Smooth muscle cell (in vitro differentiated cells): ENCODE data around the gene PCDH1. TPM values are rescaled to one million over a fixed set of nuclear protein-coding genes. Genes with fewer than 3 reads are reported as not detected.
"Not testable (repeated sequence)": the region's sequence is repeated elsewhere in the genome, so short reads cannot be mapped to it uniquely, and the experiment has no call there.

Experiments
- DNase-seq: peaks from one replicate; lab custom pipeline; 2025; ENCODE audit not compliant: unreplicated experiment; lab: John Stamatoyannopoulos, UW
- H2AFZ ChIP-seq: fragments of 200-600 bp; sonication (generic); 2 replicates; pipeline ENCODE4 v1.6.0; 2016; ENCODE audit warnings: antibody characterized with exemption, low read depth, mild to moderate bottlenecking
- H3F3A ChIP-seq: fragments of 200-600 bp; sonication (generic); 2 replicates; pipeline ENCODE4 v1.6.0; 2017; ENCODE audit warnings: antibody characterized with exemption, low read depth
- H3K27ac ChIP-seq: fragments of 200-600 bp; sonication (generic); 2 replicates; pipeline ENCODE4 v1.5.1; 2016; ENCODE audit warnings: low read depth, mild to moderate bottlenecking
- H3K27me3 ChIP-seq: fragments of 200-600 bp; sonication (generic); 2 replicates; pipeline ENCODE4 v1.6.1; 2016; ENCODE audit warnings: low read depth, mild to moderate bottlenecking
- H3K36me3 ChIP-seq: fragments of 200-600 bp; sonication (generic); 2 replicates; pipeline ENCODE4 v1.5.1; 2016; ENCODE audit warnings: low read depth
- H3K4me1 ChIP-seq: fragments of 200-600 bp; sonication (generic); 2 replicates; pipeline ENCODE4 v1.5.1; 2016; ENCODE audit warnings: low read depth
- H3K4me2 ChIP-seq: fragments of 200-600 bp; sonication (generic); 2 replicates; pipeline ENCODE4 v1.6.0; 2016; ENCODE audit warnings: mild to moderate bottlenecking
- H3K4me3 ChIP-seq: fragments of 200-600 bp; sonication (generic); 2 replicates; pipeline ENCODE4 v1.5.1; 2016; ENCODE audit warnings: mild to moderate bottlenecking
- H3K79me2 ChIP-seq: fragments of 200-600 bp; sonication (generic); 2 replicates; pipeline ENCODE4 v1.6.0; 2016; ENCODE audit warnings: low read depth, mild to moderate bottlenecking
- H3K9ac ChIP-seq: fragments of 200-600 bp; sonication (generic); 2 replicates; pipeline ENCODE4 v1.6.0; 2016; ENCODE audit warnings: low read depth
- H3K9me3 ChIP-seq: fragments of 200-600 bp; sonication (generic); replicated peaks from 2 replicates; pipeline ENCODE4 v1.5.1; 2016; ENCODE audit warnings: low read depth
- H4K20me1 ChIP-seq: fragments of 200-600 bp; sonication (generic); 2 replicates; pipeline ENCODE4 v1.6.0; 2016; ENCODE audit warnings: low read depth
- WGBS: methylation state at CpG from one replicate; pipeline ENCODE4 v1.1.7; 2016; ENCODE audit warnings: low lambda C conversion rate; 5-methylcytosine and 5-hydroxymethylcytosine counted together
- polyA plus RNA-seq: library from polyadenylated mRNA; unstranded; fragments of >200 nt; fragmentation: Nextera tagmentation; extraction: Ambion mirVana; gene quantifications from 2 replicates; pipeline ENCODE4 v1.2.1, GENCODE V29; 2016
- total RNA-seq: library from RNA; depleted of rRNA; stranded (reverse); fragments of >200 nt; gene quantifications from 2 replicates; pipeline ENCODE4 v1.2.3, GENCODE V29; 2014
- TF ChIP-seq, protein P1 (sequence below): fragments of 200-600 bp; sonication (generic); IDR thresholded peaks from 2 replicates; pipeline ENCODE4 v1.5.1; 2017; ENCODE audit warnings: borderline replicate concordance, mild to moderate bottlenecking, antibody characterized with exemption; ENCODE audit not compliant: insufficient read depth, poor library complexity, severe bottlenecking

The PCDH1 gene
- total and polyA plus RNA-seq, 2 experiments from 2014 or later: 2.5 to 14.7 TPM

DNA sequence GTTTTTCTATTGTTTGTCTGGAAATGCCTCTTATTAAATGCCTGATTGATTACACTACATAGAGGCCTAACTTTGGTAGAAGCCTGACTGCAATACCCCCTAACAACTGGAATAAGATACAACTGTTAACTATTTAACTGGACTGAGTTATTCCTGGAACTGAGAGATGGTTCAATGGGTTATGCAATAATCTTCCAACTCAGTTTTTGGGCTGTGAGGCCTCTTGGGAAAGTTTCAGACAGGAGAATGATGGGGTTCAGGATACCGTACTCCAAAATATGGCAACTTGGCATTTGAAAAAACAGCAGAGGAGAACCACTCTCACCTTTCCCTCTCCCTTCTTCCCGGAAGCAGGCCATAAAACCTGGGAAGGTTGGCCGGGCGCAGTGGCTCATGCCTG is 19.2 kb upstream of the PCDH1 start:
- H3K79me2 ChIP-seq: no peaks in the 10 kb centered on the region
- H3K27ac ChIP-seq: no peak overlapping the region
- no peak overlapping the region for H3K9ac ChIP-seq
- no peaks in the 10 kb centered on the region for H3K36me3 ChIP-seq
- no peaks in the 10 kb centered on the region for H3K4me1 ChIP-seq
- no peak overlapping the region for H2AFZ ChIP-seq
- no peaks in the 10 kb centered on the region for H4K20me1 ChIP-seq
- TF ChIP-seq, protein P1, sequence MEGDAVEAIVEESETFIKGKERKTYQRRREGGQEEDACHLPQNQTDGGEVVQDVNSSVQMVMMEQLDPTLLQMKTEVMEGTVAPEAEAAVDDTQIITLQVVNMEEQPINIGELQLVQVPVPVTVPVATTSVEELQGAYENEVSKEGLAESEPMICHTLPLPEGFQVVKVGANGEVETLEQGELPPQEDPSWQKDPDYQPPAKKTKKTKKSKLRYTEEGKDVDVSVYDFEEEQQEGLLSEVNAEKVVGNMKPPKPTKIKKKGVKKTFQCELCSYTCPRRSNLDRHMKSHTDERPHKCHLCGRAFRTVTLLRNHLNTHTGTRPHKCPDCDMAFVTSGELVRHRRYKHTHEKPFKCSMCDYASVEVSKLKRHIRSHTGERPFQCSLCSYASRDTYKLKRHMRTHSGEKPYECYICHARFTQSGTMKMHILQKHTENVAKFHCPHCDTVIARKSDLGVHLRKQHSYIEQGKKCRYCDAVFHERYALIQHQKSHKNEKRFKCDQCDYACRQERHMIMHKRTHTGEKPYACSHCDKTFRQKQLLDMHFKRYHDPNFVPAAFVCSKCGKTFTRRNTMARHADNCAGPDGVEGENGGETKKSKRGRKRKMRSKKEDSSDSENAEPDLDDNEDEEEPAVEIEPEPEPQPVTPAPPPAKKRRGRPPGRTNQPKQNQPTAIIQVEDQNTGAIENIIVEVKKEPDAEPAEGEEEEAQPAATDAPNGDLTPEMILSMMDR: no peak
- no peak overlapping the region for H3K4me3 ChIP-seq
- no peak for DNase-seq
- no peak overlapping the region for H3K4me2 ChIP-seq
- H3K27me3 ChIP-seq: no peaks in the 10 kb centered on the region
- 97% methylated on average over 4 of the region's 4 CpGs for WGBS
- no peaks in the 10 kb centered on the region for H3F3A ChIP-seq
- H3K9me3 ChIP-seq: no peaks in the 10 kb centered on the region

DNA sequence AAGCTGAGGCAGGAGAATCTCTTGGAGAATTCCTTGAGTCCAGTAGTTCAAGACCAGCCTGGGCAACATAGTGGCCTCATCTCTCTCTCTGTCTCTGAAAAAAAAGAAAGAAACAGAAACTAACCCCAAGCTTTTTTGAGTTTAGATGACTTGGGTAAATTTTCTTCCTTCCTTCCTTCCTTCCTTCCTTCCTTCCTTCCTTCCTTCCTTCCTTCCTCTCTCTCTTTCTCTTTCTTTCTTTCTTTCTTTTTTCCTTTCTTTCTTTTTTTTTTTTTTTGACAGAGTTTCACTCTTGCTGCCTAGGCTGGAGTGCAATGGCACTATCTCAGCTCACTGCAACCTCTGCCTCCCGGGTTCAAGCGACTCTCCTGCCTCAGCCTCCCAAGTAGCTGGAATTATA is 12.2 kb upstream of the PCDH1 start:
- DNase-seq, H3K4me2 ChIP-seq, H2AFZ ChIP-seq, H3K4me3 ChIP-seq, H3K27me3 ChIP-seq, H3K4me1 ChIP-seq, H3K9ac ChIP-seq, H4K20me1 ChIP-seq, H3F3A ChIP-seq, H3K79me2 ChIP-seq, H3K9me3 ChIP-seq, H3K36me3 ChIP-seq, H3K27ac ChIP-seq: not testable (repeated sequence)
- WGBS: 95% methylated on average over 2 of the region's 2 CpGs

DNA sequence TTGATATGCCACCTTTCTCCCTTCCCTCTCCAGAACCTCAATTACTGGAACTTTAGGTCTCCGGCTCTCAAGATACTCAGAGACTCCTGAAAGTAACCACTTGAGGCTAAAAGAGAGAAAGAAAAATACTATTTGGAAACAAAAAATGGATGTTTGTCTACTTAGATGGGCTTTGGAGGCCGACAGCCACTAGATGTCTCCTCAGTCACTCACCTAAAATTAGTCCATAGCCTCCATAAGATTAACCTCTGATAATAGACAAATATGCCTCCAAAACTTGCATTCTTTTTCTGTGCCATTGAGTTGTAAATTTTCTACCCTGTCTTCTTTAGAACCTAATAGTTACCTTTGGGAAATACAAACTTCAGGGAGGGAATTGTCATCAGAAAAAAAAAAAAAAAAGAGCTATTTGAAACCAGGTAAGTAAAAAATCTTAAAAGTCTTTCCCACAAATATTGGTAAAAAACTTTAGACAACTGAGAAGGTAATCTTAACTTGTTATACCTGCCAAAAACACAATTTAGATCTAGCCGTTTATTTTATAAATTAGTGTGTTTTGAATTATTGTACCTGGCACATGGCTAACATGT is 11.2 kb upstream of the PCDH1 start:
- no peaks in the 10 kb centered on the region for H3K4me1 ChIP-seq
- no peak for DNase-seq
- H3K79me2 ChIP-seq: no peaks in the 10 kb centered on the region
- H3K27ac ChIP-seq: no peak overlapping the region
- no peak overlapping the region for H3K9ac ChIP-seq
- no peak overlapping the region for H3K4me3 ChIP-seq
- no peak overlapping the region for H2AFZ ChIP-seq
- no peaks in the 10 kb centered on the region for H4K20me1 ChIP-seq
- no peaks in the 10 kb centered on the region for H3K9me3 ChIP-seq
- WGBS: 77% methylated on average over 3 of the region's 3 CpGs
- H3K4me2 ChIP-seq: no peak overlapping the region
- no peaks in the 10 kb centered on the region for H3K36me3 ChIP-seq
- peaks cover 11% of the 10 kb centered on the region for H3K27me3 ChIP-seq
- TF ChIP-seq, protein P1: peak; percentile 16
- no peaks in the 10 kb centered on the region for H3F3A ChIP-seq

DNA sequence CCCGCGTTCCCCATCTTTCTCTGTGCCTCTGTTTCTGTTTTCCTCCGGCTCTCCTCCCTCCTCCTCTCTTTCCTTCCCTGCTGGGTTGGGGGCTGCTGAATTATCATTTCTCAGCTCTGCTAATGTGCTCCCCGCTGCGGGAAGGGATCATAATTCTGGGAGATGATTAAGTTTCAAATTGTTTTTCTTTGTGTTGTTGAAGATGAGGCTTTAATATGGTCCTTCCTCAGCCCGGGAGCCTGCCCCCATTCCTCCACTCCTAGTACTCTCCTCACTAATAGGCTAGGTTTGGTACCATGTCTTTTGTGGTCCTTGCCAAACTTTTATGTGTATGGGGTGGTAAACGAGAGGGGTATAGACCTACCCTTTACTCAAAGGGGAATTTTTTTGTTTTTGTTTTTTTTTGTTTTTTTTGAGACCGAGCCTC is 5.7 kb upstream of the PCDH1 start:
- TF ChIP-seq, protein P1: no peak
- no peak for DNase-seq
- WGBS: 53% methylated on average over 8 of the region's 8 CpGs
- Histone ChIP-seq H3K4me3 (no peak overlapping the region), H4K20me1 (no peaks in the 10 kb centered on the region), H3K27ac (no peak overlapping the region), H3K4me2 (no peak overlapping the region), H3K36me3 (no peaks in the 10 kb centered on the region), H3F3A (no peaks in the 10 kb centered on the region), H3K9ac (no peak overlapping the region), H3K79me2 (no peaks in the 10 kb centered on the region), H3K27me3 (peaks cover 43% of the 10 kb centered on the region), H3K4me1 (peaks cover 36% of the 10 kb centered on the region), H3K9me3 (no peaks in the 10 kb centered on the region), H2AFZ (no peak overlapping the region)
